ENCODE data around the gene FBXW10B. TPM values are rescaled to one million over a fixed set of nuclear protein-coding genes. Genes with fewer than 3 reads are reported as not detected.
A peak's percentile ranks its signal among the peaks of the same experiment; 100 is the strongest.
"Not testable (repeated sequence)": the region's sequence is repeated elsewhere in the genome, so short reads cannot be mapped to it uniquely, and the experiment has no call there.

The FBXW10B gene
- total and polyA plus RNA-seq, 2 experiments from 2014 or later: 0.21 TPM; not detected in 1

- peaks cover 12% of the 10 kb centered on the region for H3K4me1 ChIP-seq (ENCODE audit: low read depth)
- peak; percentile 91 to 97 for DNase-seq (ENCODE audit: low read depth in 1 of 2, low spot score in 1 of 2)
- H3K36me3 ChIP-seq: no peaks in the 10 kb centered on the region
- no peaks in the 10 kb centered on the region for H3K9me3 ChIP-seq (ENCODE audit: low read depth)
- H3K4me3 ChIP-seq: no peak overlapping the region
- peak overlapping the region; percentile 72 for H3K27ac ChIP-seq
- no peaks in the 10 kb centered on the region for H3K27me3 ChIP-seq
- TF ChIP-seq CTCF (IDR thresholded peaks at IDR 0.05; ENCODE audit: low read depth, low read length): no peak
Observed at GRCh38 chr17:15651583-15652110, 32.1 kb upstream of the FBXW10B start.

GRCh38 chr17:15650741-15651582 lies 31.5 kb upstream of the FBXW10B start:
- Histone ChIP-seq H3K9me3 (ENCODE audit: low read depth) (no peaks in the 10 kb centered on the region), H3K4me3 (no peak overlapping the region), H3K27me3 (no peaks in the 10 kb centered on the region), H3K36me3 (no peaks in the 10 kb centered on the region), H3K4me1 (ENCODE audit: low read depth) (peaks cover 12% of the 10 kb centered on the region), H3K27ac (peak overlapping the region; percentile 72)
- DNase-seq (ENCODE audit: low read depth in 1 of 2, low spot score in 1 of 2): no peak
- TF ChIP-seq CTCF (IDR thresholded peaks at IDR 0.05; ENCODE audit: low read depth, low read length): no peak

GRCh38 chr17:15649861-15650421 lies 30.4 kb upstream of the FBXW10B start:
- no peaks in the 10 kb centered on the region for H3K27me3 ChIP-seq
- H3K36me3 ChIP-seq: no peaks in the 10 kb centered on the region
- H3K4me1 ChIP-seq (ENCODE audit: low read depth): peaks cover 19% of the 10 kb centered on the region
- no peak for TF ChIP-seq CTCF (IDR thresholded peaks at IDR 0.05; ENCODE audit: low read depth, low read length)
- H3K4me3 ChIP-seq: no peak overlapping the region
- H3K27ac ChIP-seq: no peak overlapping the region
- H3K9me3 ChIP-seq (ENCODE audit: low read depth): no peaks in the 10 kb centered on the region
- peak in 1 of 2 donors; percentile 43 for DNase-seq (ENCODE audit: low read depth in 1 of 2, low spot score in 1 of 2)

GRCh38 chr17:15648386-15648785 lies 28.9 kb upstream of the FBXW10B start:
- no peak for DNase-seq (ENCODE audit: low read depth in 1 of 2, low spot score in 1 of 2)
- no peak overlapping the region for H3K27ac ChIP-seq
- no peak overlapping the region for H3K4me3 ChIP-seq

GRCh38 chr17:15645942-15646312 lies 26.4 kb upstream of the FBXW10B start:
- peak; percentile 26 to 47 for DNase-seq (ENCODE audit: low read depth in 1 of 2, low spot score in 1 of 2)
- peak overlapping the region; percentile 69 for H3K27ac ChIP-seq

More at GRCh38 chr17:15648386-15648785, 28.9 kb upstream of the FBXW10B start:
- Histone ChIP-seq H3K4me1 (ENCODE audit: low read depth) (peaks cover 19% of the 10 kb centered on the region), H3K27me3 (no peaks in the 10 kb centered on the region), H3K36me3 (no peaks in the 10 kb centered on the region), H3K9me3 (ENCODE audit: low read depth) (no peaks in the 10 kb centered on the region)
- no peak for TF ChIP-seq CTCF (IDR thresholded peaks at IDR 0.05; ENCODE audit: low read depth, low read length)

GRCh38 chr17:15645099-15645941 lies 25.8 kb upstream of the FBXW10B start:
- DNase-seq (ENCODE audit: low read depth in 1 of 2, low spot score in 1 of 2): peak in 1 of 2 donors; percentile 32
- H3K4me3 ChIP-seq; H3K4me1 ChIP-seq (ENCODE audit: low read depth); H3K9me3 ChIP-seq (ENCODE audit: low read depth); H3K27me3 ChIP-seq; H3K36me3 ChIP-seq: not testable (repeated sequence)
- H3K27ac ChIP-seq: peak overlapping the region; percentile 69

More at GRCh38 chr17:15645942-15646312, 26.4 kb upstream of the FBXW10B start:
- not testable (repeated sequence) for H3K27me3 ChIP-seq; H3K4me3 ChIP-seq; H3K4me1 ChIP-seq (ENCODE audit: low read depth); H3K9me3 ChIP-seq (ENCODE audit: low read depth); H3K36me3 ChIP-seq

GRCh38 chr17:15642505-15643251 lies 23.2 kb upstream of the FBXW10B start:
- not testable (repeated sequence) for H3K4me3 ChIP-seq; H3K9me3 ChIP-seq (ENCODE audit: low read depth); H3K27ac ChIP-seq

GRCh38 chr17:15642014-15642413 lies 22.5 kb upstream of the FBXW10B start:
- not testable (repeated sequence) for H3K36me3 ChIP-seq; DNase-seq (ENCODE audit: low read depth in 1 of 2, low spot score in 1 of 2); H3K4me3 ChIP-seq; H3K4me1 ChIP-seq (ENCODE audit: low read depth); H3K9me3 ChIP-seq (ENCODE audit: low read depth); H3K27me3 ChIP-seq; H3K27ac ChIP-seq

More at GRCh38 chr17:15642505-15643251, 23.2 kb upstream of the FBXW10B start:
- not testable (repeated sequence) for H3K4me1 ChIP-seq (ENCODE audit: low read depth); DNase-seq (ENCODE audit: low read depth in 1 of 2, low spot score in 1 of 2); H3K27me3 ChIP-seq; H3K36me3 ChIP-seq

Data from cardiac muscle cell (in vitro differentiated cells and primary cell).